H1 (cell line): ENCODE results near the gene C14orf93. TPM values are rescaled to one million over a fixed set of nuclear protein-coding genes. Genes with fewer than 3 reads are reported as not detected.

Experiments
- CTCF ChIA-PET: fragments of 300-600 bp; sonication (Branson Sonifier 250); formaldehyde crosslinking; loops from one replicate; lab custom pipeline; 2021; ENCODE audit not compliant: partially characterized antibody; lab: Charles Lee
- POLR2A ChIA-PET: fragments of 300-600 bp; sonication (Branson Sonifier 250); formaldehyde crosslinking; loops from one replicate; lab custom pipeline; 2021; ENCODE audit warnings: inconsistent platforms; ENCODE audit not compliant: partially characterized antibody; lab: Charles Lee
- DNase-seq, 2 experiments: peaks; one replicate each; pipeline versions ENCODE4 v3.0.0 to v3.0.0-alpha.2; 2010 to 2022; ENCODE audit warnings: low spot score in 2 of 2, low read depth in 1 of 2, mixed read lengths in 1 of 2
- FAIRE-seq: peaks from 2 replicates; lab custom pipeline; 2011; peaks lifted over from hg19 to GRCh38; lab: Jason Lieb, UNC
- H2AFZ ChIP-seq: 2 replicates; pipeline ENCODE4 v1.8.1; 2012; ENCODE audit warnings: low read length, inconsistent platforms
- H2AK5ac ChIP-seq: 2 replicates; pipeline ENCODE4 v1.6.1; 2013; ENCODE audit warnings: low read depth, low read length
- H2BK120ac ChIP-seq: replicated peaks from 2 replicates; pipeline ENCODE3; 2013; ENCODE audit warnings: low read depth, low read length, inconsistent platforms
- H2BK12ac ChIP-seq: 2 replicates; pipeline ENCODE4 v1.6.1; 2013; ENCODE audit warnings: low read depth, low read length
- H2BK15ac ChIP-seq: 2 replicates; pipeline ENCODE4 v1.6.1; 2013; ENCODE audit warnings: low read length
- H2BK20ac ChIP-seq: 2 replicates; pipeline ENCODE4 v1.6.1; 2013; ENCODE audit warnings: low read length
- H2BK5ac ChIP-seq: 2 replicates; pipeline ENCODE4 v1.6.1; 2013; ENCODE audit warnings: low read depth, low read length
- H3K14ac ChIP-seq: 2 replicates; pipeline ENCODE4 v1.6.1; 2013; ENCODE audit warnings: inconsistent platforms; ENCODE audit not compliant: insufficient read length
- H3K18ac ChIP-seq: 2 replicates; pipeline ENCODE4 v1.6.1; 2013; ENCODE audit warnings: low read length; ENCODE audit errors: extremely low read depth
- H3K23ac ChIP-seq: 2 replicates; pipeline ENCODE4 v1.6.1; 2013; ENCODE audit warnings: inconsistent platforms; ENCODE audit not compliant: insufficient read length
- H3K23me2 ChIP-seq: 2 replicates; pipeline ENCODE4 v1.6.1; 2013; ENCODE audit warnings: low read depth, low read length
- H3K27ac ChIP-seq: 2 replicates; pipeline ENCODE4 v1.6.1; 2011; ENCODE audit warnings: low read depth, low read length, inconsistent platforms
- H3K27me3 ChIP-seq, 4 experiments: replicated peaks in 1 of 4; 1 replicate in 1 of 4; 2 replicates in 3 of 4; pipeline versions ENCODE4 v1.6.1 to v1.8.1; 2011 to 2013; ENCODE audit warnings: low read length in 3 of 4, mild to moderate bottlenecking in 3 of 4, inconsistent platforms in 2 of 4, mixed read lengths in 2 of 4, moderate library complexity in 1 of 4; ENCODE audit not compliant: control insufficient read depth in 3 of 4, insufficient read depth in 3 of 4; ENCODE audit errors: extremely low read depth in 1 of 4
- H3K36me3 ChIP-seq, 4 experiments: 2 replicates each; pipeline versions ENCODE4 v1.6.1 to v1.8.1; 2011 to 2013; ENCODE audit warnings: mild to moderate bottlenecking in 4 of 4, low read length in 3 of 4, moderate library complexity in 2 of 4, control low read depth in 1 of 4, inconsistent platforms in 1 of 4; ENCODE audit not compliant: insufficient read depth in 4 of 4, control insufficient read depth in 2 of 4
- H3K4ac ChIP-seq: replicated peaks from 2 replicates; pipeline ENCODE3; 2013; ENCODE audit warnings: low read length, low read depth, mixed read lengths, inconsistent platforms; ENCODE audit not compliant: insufficient read length
- H3K4me1 ChIP-seq, 4 experiments: replicated peaks in 1 of 4; 1 replicate in 1 of 4; 2 replicates in 3 of 4; pipeline versions ENCODE4 v1.6.1 to v1.8.1; 2011 to 2013; ENCODE audit warnings: low read length in 3 of 4, inconsistent platforms in 2 of 4, mixed read lengths in 1 of 4; ENCODE audit not compliant: insufficient read depth in 4 of 4, control insufficient read depth in 3 of 4
- H3K4me2 ChIP-seq, 2 experiments: 2 replicates each; pipeline versions ENCODE4 v1.6.1 to v1.8.1; 2011 to 2013; ENCODE audit warnings: low read depth in 2 of 2, low read length in 2 of 2, control low read depth in 1 of 2, inconsistent platforms in 1 of 2, mild to moderate bottlenecking in 1 of 2; ENCODE audit not compliant: insufficient read depth in 1 of 2
- H3K4me3 ChIP-seq, 4 experiments: fragments of 200-600, 300-600 bp in 1 of 4; sonication (generic), shearing (Covaris generic), sonication (Bioruptor Twin) in 1 of 4; 2 replicates each; pipeline versions ENCODE4 v1.5.1 to v1.8.1; 2011 to 2016; ENCODE audit warnings: low read length in 4 of 4, low read depth in 3 of 4, control low read depth in 2 of 4, inconsistent platforms in 2 of 4, mild to moderate bottlenecking in 2 of 4, mixed read lengths in 1 of 4, moderate library complexity in 1 of 4; ENCODE audit not compliant: insufficient read depth in 2 of 4; ENCODE audit errors: extremely low read depth in 1 of 4
- H3K56ac ChIP-seq: replicated peaks from 2 replicates; pipeline ENCODE3; 2013; ENCODE audit warnings: low read depth, mild to moderate bottlenecking, mixed read lengths, low read length, inconsistent platforms; ENCODE audit not compliant: insufficient read length
- H3K79me1 ChIP-seq: 2 replicates; pipeline ENCODE4 v1.6.1; 2013; ENCODE audit warnings: low read depth, low read length, control low read depth
- H3K79me2 ChIP-seq, 2 experiments: 2 replicates each; pipeline versions ENCODE4 v1.6.1 to v1.8.1; 2012 to 2013; ENCODE audit warnings: low read length in 2 of 2, mild to moderate bottlenecking in 2 of 2, inconsistent platforms in 1 of 2; ENCODE audit not compliant: insufficient read depth in 2 of 2, control insufficient read depth in 1 of 2
- H3K9ac ChIP-seq, 4 experiments: replicated peaks in 1 of 4; 1 replicate in 1 of 4; 2 replicates in 3 of 4; pipeline versions ENCODE4 v1.6.1 to v1.8.1; 2011 to 2013; ENCODE audit warnings: low read depth in 3 of 4, low read length in 3 of 4, control low read depth in 2 of 4, mild to moderate bottlenecking in 2 of 4, moderate library complexity in 2 of 4, inconsistent platforms in 1 of 4; ENCODE audit errors: extremely low read depth in 1 of 4
- H3K9me3 ChIP-seq, 2 experiments: 2 replicates each; pipeline versions ENCODE4 v1.6.1 to v1.8.1; 2012 to 2013; ENCODE audit warnings: mild to moderate bottlenecking in 2 of 2, moderate library complexity in 2 of 2, control low read depth in 1 of 2, inconsistent platforms in 1 of 2, low read depth in 1 of 2, low read length in 1 of 2, mixed read lengths in 1 of 2; ENCODE audit not compliant: insufficient read depth in 2 of 2
- H4K20me1 ChIP-seq, 2 experiments: replicated peaks in 1 of 2; 2 replicates each; pipeline versions ENCODE3 to v1.8.1; 2011 to 2013; ENCODE audit warnings: inconsistent platforms in 2 of 2, low read length in 2 of 2, mild to moderate bottlenecking in 1 of 2; ENCODE audit not compliant: insufficient read depth in 2 of 2, control insufficient read depth in 1 of 2
- H4K5ac ChIP-seq: 2 replicates; pipeline ENCODE4 v1.6.1; 2013; ENCODE audit warnings: low read length, low read depth, mixed read lengths, inconsistent platforms; ENCODE audit not compliant: insufficient read length
- H4K8ac ChIP-seq: 2 replicates; pipeline ENCODE4 v1.8.0; 2013; ENCODE audit warnings: mild to moderate bottlenecking, moderate library complexity, low read length, inconsistent platforms; ENCODE audit not compliant: insufficient read depth; ENCODE audit errors: extremely low read depth
- H4K91ac ChIP-seq: replicated peaks from 2 replicates; pipeline ENCODE3; 2013; ENCODE audit warnings: low read length, mixed read lengths, inconsistent platforms; ENCODE audit not compliant: insufficient read length
- ATF2 ChIP-seq: IDR thresholded peaks from 2 replicates; pipeline ENCODE4 v1.6.1; 2012; ENCODE audit warnings: low read length, inconsistent platforms
- BACH1 ChIP-seq: IDR thresholded peaks from 2 replicates; pipeline ENCODE4 v1.6.1; 2012; ENCODE audit warnings: low read length, improper control_type of control experiment
- CBX5 ChIP-seq: fragments of 300-800, 300-1000 bp; sonication (generic); IDR thresholded peaks from 2 replicates; pipeline ENCODE4 v1.7.1; 2016; ENCODE audit warnings: antibody characterized with exemption, low read length, low read depth
- CBX8 ChIP-seq: fragments of 300-800, 300-1000 bp; sonication (generic); IDR thresholded peaks from 2 replicates; pipeline ENCODE4 v1.7.1; 2016; ENCODE audit warnings: low read depth, low read length, borderline replicate concordance
- HDAC2 ChIP-seq, 2 experiments: fragments of 300-600 bp in 1 of 2; sonication (generic) in 1 of 2; IDR thresholded peaks; 2 replicates each; pipeline ENCODE4 v1.6.1; 2011 to 2012; ENCODE audit warnings: low read depth in 2 of 2, low read length in 2 of 2, mild to moderate bottlenecking in 2 of 2, moderate library complexity in 2 of 2, borderline replicate concordance in 1 of 2, inconsistent platforms in 1 of 2
- KDM5A ChIP-seq: fragments of 200-600 bp; IDR thresholded peaks from 2 replicates; pipeline ENCODE4 v1.7.1; 2012; ENCODE audit warnings: mild to moderate bottlenecking, low read length, inconsistent platforms, mixed read lengths
- RNF2 ChIP-seq: fragments of 200-900, 300-1000 bp; sonication (generic); IDR thresholded peaks from 2 replicates; pipeline ENCODE4 v1.7.1; 2016; ENCODE audit warnings: borderline replicate concordance, low read depth, mild to moderate bottlenecking, antibody characterized with exemption, low read length; ENCODE audit not compliant: poor library complexity, severe bottlenecking; ENCODE audit errors: missing control alignments
- WGBS, 2 experiments: shearing (Covaris generic) in 1 of 2; methylation state at CpG; one replicate each; pipeline versions ENCODE4 v1.1.6 to v1.1.7; 2013 to 2015; ENCODE audit warnings: low lambda C conversion rate in 2 of 2, mixed read lengths in 2 of 2, inconsistent platforms in 1 of 2, low coverage in 1 of 2, missing lambda C conversion rate in 1 of 2; ENCODE audit not compliant: insufficient replicate concordance in 2 of 2, insufficient coverage in 1 of 2, insufficient read length in 1 of 2; ENCODE audit errors: extremely low coverage in 1 of 2, missing lambda C conversion rate in 1 of 2; 5-methylcytosine and 5-hydroxymethylcytosine counted together
- polyA plus RNA-seq, 7 experiments: library from polyadenylated mRNA; depleted of rRNA in 3 of 7; stranded (reverse) in 5 of 7; unstranded in 2 of 7; fragments of >200 nt in 5 of 7; fragments of 200-250 nt in 2 of 7; gene quantifications; 1 replicate in 5 of 7; 2 replicates in 1 of 7; 4 replicates in 1 of 7; pipeline versions ENCODE4 v1.2.1 to v1.2.3, GENCODE V29; 2011 to 2013; ENCODE audit warnings: missing spikeins in 2 of 7, mixed read lengths in 2 of 7
- total RNA-seq: library from RNA; stranded (reverse); fragmentation: NEBNext Ultra II Directional; extraction: Animal tissue kit (Norgen Biotek cat#: 25700); gene quantifications from 2 replicates; pipeline ENCODE4 v1.2.1, GENCODE V29; 2021

C14orf93 gene
- total and polyA plus RNA-seq, 2 of the 8 experiments (the other 6 are each of a cell fraction or from before 2014, with no cell fraction given): 7.8 to 8.2 TPM

GRCh38 chr14:22998329-22999012 lies 11.5 kb downstream of the C14orf93 start:
- Histone ChIP-seq H3K4me1 (peaks cover 0 to 5% (median 2%) of the 10 kb centered on the region in 4 experiments; a peak in 2 of 7 replicates), H3K23me2 (no peaks in the 10 kb centered on the region; the same call in 1 of the 2 replicates), H2AFZ (no peak overlapping the region), H3K56ac (no peak overlapping the region), H3K4me2 (no peak overlapping the region), H3K4ac (no peak overlapping the region), H3K18ac (no peak overlapping the region), H2BK12ac (no peak overlapping the region)
- FAIRE-seq: no peak
- TF ChIP-seq RNF2 (no peak), HDAC2 (IDR thresholded peaks at IDR 0.05; ENCODE audit: borderline replicate concordance in 1 of 2, low read depth in 2 of 2, low read length in 2 of 2) (no peak), ATF2 (no peak), KDM5A (no peak), CBX5 (no peak), CBX8 (no peak), BACH1 (no peak)
- TF ChIP-seq, all 59 proteins: peak for 0
- no peak overlapping the region for H3K23ac ChIP-seq
- H2AK5ac ChIP-seq: no peak overlapping the region
- H3K36me3 ChIP-seq: no peaks in the 10 kb centered on the region
- H3K9me3 ChIP-seq: no peaks in the 10 kb centered on the region
- no peak overlapping the region for H3K4me3 ChIP-seq
- H3K27ac ChIP-seq: no peak overlapping the region
- no peak overlapping the region for H4K8ac ChIP-seq
- no peaks in the 10 kb centered on the region for H3K79me2 ChIP-seq
- H4K5ac ChIP-seq: no peak overlapping the region
- no peak overlapping the region for H2BK15ac ChIP-seq
- H2BK5ac ChIP-seq: no peak overlapping the region
- no peaks in the 10 kb centered on the region for H4K20me1 ChIP-seq
- POLR2A ChIA-PET: interaction anchor here (0.7 to 12.2 kb wide), 5 partner anchors 9 to 1123 kb away, joined by 3 to 133 read pairs (median 3); partner anchors contain the start of genes AJUBA and RBM23
- no peak overlapping the region for H2BK20ac ChIP-seq
- H3K79me1 ChIP-seq: no peaks in the 10 kb centered on the region; the same call in 1 of the 2 replicates
- no peak overlapping the region for H4K91ac ChIP-seq
- H3K27me3 ChIP-seq: no peaks in the 10 kb centered on the region
- DNase-seq: no peak
- H3K14ac ChIP-seq: no peak overlapping the region
- H2BK120ac ChIP-seq: no peak overlapping the region
- WGBS, 2 experiments: 91% methylated on average over 16 of the region's 16 CpGs; no CpG with 5 or more reads in 1 of the 2 experiments
- CTCF ChIA-PET: interaction anchor here (0.8 to 23.0 kb wide), 7 partner anchors 9 to 79 kb away, joined by 3 to 785 read pairs (median 4); partner anchors contain the start of genes CDH24 and PSMB11
- no peak overlapping the region for H3K9ac ChIP-seq
